ENCODE measurements around the gene ALPG.

The ALPG gene

DNA sequence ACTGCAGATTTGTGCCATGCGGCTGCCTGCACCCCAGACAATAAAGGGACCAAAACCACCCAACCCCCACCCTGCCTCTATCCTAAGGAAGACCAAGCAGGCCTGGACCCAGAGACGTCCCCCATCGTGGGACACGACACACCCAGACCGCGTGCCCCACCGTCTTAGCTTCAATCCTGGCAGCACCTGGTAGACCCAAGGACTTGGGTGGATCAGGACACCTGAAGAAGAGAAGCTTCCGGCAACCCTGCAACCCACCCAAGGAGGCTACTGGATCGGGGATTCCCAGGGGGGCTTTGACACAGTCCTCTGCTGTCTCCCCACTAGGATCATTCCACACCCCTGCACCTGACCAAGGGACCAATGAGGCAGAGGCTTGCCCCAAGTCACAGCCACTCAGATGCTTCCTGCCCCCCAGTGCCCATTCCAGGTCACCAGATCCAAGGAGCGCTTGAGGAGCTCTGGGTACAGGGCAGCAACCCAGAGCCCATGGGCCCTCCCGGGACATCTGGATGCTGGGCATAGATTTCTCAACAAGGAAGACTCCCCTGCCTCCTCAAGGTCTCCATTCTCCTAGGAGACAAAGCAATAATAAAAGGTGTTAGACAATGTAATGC, 52.9 kb downstream of the ALPG start:
- POLR2A ChIA-PET = no interaction called here
- no peak for DNase-seq (ENCODE audit: extremely low spot score)
- CTCF ChIA-PET = interaction anchor here (1.1 kb wide), 1 partner anchor 20 kb away, joined by 3 read pairs; no protein-coding TSS in a partner anchor
- TF ChIP-seq, protein P1, sequence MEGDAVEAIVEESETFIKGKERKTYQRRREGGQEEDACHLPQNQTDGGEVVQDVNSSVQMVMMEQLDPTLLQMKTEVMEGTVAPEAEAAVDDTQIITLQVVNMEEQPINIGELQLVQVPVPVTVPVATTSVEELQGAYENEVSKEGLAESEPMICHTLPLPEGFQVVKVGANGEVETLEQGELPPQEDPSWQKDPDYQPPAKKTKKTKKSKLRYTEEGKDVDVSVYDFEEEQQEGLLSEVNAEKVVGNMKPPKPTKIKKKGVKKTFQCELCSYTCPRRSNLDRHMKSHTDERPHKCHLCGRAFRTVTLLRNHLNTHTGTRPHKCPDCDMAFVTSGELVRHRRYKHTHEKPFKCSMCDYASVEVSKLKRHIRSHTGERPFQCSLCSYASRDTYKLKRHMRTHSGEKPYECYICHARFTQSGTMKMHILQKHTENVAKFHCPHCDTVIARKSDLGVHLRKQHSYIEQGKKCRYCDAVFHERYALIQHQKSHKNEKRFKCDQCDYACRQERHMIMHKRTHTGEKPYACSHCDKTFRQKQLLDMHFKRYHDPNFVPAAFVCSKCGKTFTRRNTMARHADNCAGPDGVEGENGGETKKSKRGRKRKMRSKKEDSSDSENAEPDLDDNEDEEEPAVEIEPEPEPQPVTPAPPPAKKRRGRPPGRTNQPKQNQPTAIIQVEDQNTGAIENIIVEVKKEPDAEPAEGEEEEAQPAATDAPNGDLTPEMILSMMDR (IDR thresholded peaks at IDR 0.05; ENCODE audit: control extremely low read depth, extremely low read depth, low read depth, missing control alignments) = no peak

DNA sequence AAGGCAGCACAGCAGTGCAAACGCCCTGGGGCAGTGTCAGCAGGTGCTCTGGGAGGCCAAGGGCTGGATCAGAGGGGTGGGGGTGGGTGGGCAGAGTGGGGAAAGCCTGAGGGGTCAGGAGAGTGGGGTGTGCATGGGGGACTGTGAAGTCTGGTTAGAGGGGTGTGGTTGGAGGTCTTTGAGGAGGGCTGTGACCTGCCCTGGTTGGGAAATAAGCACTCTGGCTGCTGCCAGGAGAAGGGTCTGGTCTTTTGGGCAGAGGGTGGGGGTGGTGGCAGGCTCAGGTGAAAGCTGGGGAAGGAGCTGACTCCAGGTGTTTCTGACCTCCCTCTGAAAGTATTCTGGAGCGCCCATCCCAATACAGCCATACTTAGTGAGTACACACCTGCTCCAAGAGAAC, 53.5 kb downstream of the ALPG start:
- POLR2A ChIA-PET = no interaction called here
- DNase-seq (ENCODE audit: extremely low spot score) = no peak
- TF ChIP-seq, protein P1 (IDR thresholded peaks at IDR 0.05; ENCODE audit: control extremely low read depth, extremely low read depth, low read depth, missing control alignments) = no peak
- CTCF ChIA-PET = interaction anchor here (1.1 kb wide), 1 partner anchor 20 kb away, joined by 4 read pairs; no protein-coding TSS in a partner anchor

Measured in GM10248 (cell line).